ENCODE results near the gene PHF20. TPM values are rescaled to one million over a fixed set of nuclear protein-coding genes. Genes with fewer than 3 reads are reported as not detected.
"Not testable (repeated sequence)": the region's sequence is repeated elsewhere in the genome, so short reads cannot be mapped to it uniquely, and the experiment has no call there.

Gene PHF20
- polyA plus RNA-seq, 3 donors, result 5.9 to 26.5 (median 16.0) TPM

DNA sequence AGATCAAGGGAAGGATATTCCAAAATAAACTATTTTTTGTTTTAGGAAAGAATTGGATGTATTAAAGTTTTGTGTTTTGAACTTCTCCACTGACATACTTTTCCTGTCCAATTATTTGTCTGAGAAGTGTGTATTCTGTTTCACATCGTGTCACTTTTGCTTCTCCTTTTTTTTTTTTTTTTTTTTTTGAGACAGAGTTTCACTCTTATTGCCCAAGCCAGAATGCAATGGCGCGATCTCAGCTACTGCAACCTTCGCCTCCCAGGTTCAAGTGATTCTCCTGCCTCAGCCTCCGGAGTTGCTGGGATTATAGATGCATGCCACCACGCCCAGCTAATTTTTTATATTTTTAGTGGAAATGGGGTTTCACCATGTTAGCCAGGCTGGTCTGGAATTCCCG is 123.7 kb downstream of the PHF20 start:
- 77 to 89% (median 83%) methylated on average over 7 of the region's 7 CpGs for WGBS, 3 donors
- H3K27ac ChIP-seq (ENCODE audit: low read depth, low read length), result not testable (repeated sequence)

DNA sequence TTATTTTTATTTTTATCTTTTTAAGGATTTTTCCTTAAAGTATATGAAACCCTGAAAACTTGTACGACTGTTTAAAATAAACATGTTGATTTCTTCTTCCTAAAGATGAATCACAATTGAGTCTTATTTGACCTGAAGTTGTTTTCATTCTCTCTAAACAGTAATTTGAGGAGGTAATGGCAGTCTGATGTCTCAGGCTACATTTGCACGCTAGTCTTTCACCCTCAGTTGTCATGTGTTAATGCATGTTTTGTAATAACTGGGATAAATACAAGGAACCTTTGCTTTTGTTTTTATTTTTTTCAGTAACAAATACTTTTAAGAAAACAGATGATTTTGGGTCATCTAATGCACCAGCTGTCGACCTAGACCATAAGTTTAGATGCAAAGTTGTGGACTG is 127.2 kb downstream of the PHF20 start:
- H3K27ac ChIP-seq (ENCODE audit: low read depth, low read length), result no peak overlapping the region
- 93 to 98% (median 94%) methylated on average over 3 of the region's 3 CpGs for WGBS, 3 donors

DNA sequence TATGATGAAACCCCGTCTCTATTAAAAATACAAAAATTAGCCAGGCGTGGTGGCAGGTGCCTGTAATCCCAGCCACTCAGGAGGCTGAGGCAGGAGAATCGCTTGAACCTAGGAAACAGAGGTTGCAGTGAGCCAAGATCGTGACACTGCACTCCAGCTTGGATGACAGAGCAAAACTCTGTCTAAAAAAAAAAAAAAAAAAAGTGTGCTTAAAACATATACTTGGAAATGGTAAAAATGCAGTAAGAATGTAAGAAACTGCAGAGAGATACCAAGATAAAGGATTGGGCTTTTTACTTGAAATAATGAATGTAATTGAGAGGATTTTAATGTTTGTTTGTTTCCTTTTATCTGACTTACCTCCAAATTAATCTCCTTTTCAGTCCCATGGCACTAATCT is 129.4 kb downstream of the PHF20 start:
- not testable (repeated sequence) for H3K27ac ChIP-seq (ENCODE audit: low read depth, low read length)
- 90 to 93% (median 92%) methylated on average over 4 of the region's 4 CpGs for WGBS, 3 donors

DNA sequence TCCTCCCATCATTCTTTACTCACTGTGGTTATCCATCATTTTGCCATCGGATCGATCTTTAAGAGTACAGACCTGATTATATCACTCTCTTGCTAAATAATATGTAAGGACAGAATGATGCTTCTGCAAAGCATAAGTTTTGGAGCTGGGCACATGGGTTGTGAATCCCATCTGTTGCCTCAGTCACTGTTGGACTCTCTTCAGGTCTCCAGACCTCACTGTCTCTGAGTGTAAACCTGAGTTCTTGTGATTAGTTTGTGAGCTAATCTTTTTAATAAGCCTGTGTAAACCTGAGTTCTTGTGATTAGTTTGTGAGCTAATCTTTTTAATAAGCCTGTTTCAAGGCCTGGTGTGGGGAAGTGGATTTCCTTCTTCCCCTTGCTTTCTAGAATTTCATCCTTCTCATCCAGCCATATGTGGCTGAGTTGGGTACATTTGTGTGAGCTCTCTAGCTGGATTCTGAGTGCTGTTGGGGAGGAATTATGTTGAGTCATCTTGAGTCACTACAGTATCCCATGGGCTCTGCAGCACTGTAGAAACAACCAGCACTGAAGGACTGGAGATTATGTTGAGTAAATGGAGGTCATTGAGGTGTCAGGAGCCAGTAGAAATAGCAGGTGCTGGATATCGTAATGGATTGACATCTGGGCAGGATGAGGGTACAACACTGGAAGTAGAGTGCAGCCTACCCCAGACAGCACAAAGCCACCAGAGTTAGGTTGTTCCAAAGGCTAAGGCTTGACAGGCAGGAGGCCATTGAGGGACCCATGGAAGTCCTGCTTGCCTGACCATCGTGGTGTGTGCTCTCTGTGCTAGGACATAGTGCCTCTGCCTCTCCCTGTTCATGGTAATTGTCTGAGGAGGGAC is 130.1 kb downstream of the PHF20 start:
- 76 to 93% (median 92%) methylated on average over 4 of the region's 4 CpGs for WGBS, 3 donors

DNA sequence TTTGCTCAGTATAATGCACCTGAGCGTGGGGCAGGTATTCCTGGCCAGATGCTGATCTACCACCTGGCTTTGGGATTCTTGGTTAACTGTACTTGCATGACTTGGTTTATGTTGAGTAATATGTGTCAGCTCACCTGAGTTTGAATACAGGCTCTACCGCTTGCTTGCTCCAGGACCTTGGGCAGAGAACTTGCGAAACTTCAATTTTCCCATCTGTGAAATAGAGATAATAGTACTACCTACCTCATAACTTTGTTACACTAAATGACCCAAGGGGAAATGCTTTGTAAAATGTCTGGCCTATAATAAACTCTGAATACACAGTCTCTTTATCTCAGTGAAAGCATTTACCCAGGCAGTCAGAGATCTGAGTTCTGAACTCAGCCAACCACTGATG is 130.7 kb downstream of the PHF20 start:
- WGBS, 3 donors, result 95 to 98% (median 96%) methylated on average over 3 of the region's 3 CpGs
- H3K27ac ChIP-seq (ENCODE audit: low read depth, low read length), result no peak overlapping the region

More for the DNA sequence above, 130.1 kb downstream of the PHF20 start:
- H3K27ac ChIP-seq (ENCODE audit: low read depth, low read length), result no peak overlapping the region

DNA sequence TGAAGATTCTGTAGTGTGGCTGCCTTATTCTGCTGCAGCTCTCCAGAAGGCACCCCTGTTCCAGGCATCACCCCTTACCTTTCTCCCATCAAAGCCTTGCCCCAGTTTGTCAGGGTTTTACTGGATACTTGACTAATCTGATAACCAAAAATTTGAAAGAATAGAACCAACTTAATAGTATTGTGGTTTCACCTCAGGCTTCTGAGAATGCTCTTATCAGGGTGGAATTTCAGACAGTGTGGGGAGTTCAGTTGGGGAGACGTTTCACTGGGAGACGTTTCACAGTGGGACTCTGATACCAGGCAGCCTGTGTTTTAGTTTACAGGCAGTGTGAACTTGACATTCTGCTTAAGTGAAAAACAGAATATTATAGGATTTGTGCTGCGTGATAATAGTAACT is 132.0 kb downstream of the PHF20 start:
- no peak overlapping the region for H3K27ac ChIP-seq (ENCODE audit: low read depth, low read length)
- 84 to 87% (median 85%) methylated on average over 3 of the region's 3 CpGs for WGBS, 3 donors

DNA sequence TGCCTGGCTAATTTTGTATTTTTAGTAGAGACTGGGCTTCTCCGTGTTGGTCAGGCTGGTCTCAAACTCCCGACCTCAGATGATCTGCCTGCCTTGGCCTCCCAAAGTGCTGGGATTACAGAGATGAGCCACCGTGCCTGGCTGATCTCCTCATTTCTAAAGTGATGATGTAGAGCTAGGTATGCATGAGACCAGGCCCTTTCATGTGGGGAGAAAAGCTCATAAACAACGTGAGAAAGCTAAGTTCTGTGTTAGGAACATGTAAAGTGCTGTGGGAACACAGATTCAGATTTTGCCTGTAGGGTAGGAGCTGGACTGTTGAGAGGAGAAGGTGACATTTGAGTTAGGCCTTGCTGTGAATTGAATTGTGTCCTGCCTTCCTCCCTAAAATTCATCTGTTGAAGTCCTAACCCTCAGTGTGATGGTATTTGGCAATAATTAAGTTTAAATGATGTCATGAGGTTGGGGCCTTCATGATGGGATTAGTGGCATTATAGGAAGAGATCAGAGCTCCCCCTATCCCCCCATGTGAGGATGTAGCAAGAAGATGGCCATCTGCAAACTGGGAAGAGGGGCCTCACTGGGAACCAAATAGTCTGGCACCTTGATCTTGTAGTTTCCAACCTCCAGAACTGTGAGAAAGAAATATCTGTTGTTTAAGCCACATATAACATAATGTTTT is 133.3 kb downstream of the PHF20 start:
- H3K27ac ChIP-seq (ENCODE audit: low read depth, low read length), result no peak overlapping the region
- 95 to 97% (median 97%) methylated on average over 4 of the region's 4 CpGs for WGBS, 3 donors

DNA sequence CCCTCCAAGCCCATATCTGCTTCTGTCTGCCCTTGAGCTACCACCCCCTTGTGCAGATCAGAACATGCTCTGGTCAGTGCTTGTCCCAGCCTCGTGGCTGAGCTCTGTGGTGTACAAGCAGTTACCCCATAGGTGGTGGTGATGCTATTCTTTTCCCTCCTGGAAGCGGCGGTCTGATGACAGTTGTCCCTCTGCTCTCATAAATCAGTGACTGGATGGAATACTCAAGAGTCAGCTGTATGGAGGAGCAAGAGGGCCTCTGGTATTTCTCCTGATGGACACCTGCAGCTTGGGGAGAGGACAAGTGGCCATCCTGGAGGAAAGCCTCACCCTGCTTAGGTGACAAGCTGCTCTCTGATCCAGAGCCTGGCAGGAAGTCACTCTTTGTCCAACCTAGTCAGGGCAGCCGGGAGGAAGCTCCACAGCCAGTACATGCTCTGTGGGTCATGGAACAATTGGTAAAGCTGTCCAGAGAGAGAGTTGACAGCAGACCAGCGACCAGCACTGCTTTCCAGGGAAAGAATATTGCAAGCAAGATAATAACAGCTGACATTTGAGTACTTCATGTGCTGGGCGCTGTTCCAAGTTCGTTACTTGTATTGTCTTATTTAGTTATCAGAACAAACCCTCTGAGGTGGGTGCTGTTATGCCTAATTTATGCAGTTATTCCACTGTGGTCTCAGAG is 135.3 kb downstream of the PHF20 start:
- H3K27ac ChIP-seq (ENCODE audit: low read depth, low read length), result no peak overlapping the region
- 76 to 89% (median 87%) methylated on average over 7 of the region's 7 CpGs for WGBS, 3 donors

DNA sequence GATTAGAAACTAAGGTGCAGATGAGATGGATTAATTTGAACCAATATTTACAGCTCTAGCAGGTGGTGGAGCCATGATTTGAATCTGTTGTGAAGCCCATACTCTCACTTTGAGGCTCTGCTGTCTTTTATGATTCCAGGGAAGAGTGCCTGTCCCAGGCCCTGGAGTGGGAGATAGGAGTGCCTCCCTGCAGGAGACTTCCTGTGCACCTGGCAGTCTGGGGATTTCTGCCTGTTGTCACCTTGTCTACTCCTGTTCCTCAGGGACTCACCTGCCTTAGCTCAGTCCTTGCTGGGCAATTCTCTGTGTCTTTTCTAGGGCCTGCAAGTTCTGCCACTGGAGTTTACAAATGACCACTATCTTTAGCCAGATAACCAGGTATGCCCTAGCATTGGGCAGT is 136.2 kb downstream of the PHF20 start:
- H3K27ac ChIP-seq (ENCODE audit: low read depth, low read length), result no peak overlapping the region

DNA sequence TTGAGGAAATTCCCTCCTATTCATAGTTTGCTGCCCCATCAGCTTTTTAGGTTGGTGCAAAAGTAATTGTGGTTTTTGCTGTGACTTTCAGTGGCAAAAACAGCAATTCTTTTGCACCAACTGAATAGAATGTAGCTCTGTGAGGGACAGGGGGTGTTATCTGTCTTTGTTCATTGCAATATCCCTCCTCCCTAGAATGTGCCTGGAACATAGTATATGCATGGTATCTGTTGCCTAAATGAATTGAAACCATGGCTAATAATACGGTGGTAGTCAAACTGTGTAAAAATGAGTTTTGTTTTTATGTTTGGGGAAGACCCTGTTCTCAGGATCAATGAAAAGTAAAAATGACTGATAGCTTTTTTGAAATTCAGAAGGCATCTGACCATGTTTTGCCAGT is 137.4 kb downstream of the PHF20 start:
- H3K27ac ChIP-seq (ENCODE audit: low read depth, low read length), result no peak overlapping the region
- 76 to 94% (median 93%) methylated on average over 1 of the region's 1 CpG for WGBS, 3 donors

DNA sequence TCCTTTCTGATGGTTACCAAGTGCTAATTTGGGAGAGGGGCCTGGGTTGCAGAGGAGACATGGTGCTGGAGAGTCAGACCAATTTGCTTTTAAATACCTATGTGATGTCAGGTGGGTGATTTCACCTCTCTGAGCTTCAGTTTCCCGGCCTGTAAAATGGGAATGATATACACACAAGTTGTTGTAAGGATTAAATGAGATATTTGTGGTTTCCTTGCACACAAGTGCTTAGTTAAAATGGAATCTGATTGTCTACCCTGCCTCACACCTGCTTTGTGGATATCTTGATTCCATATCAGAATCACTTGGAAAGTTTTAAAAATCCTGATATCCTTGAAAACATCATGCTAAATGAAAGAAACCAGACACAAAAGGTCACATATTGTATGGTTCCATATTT is 138.0 kb downstream of the PHF20 start:
- WGBS, 3 donors, result 100% methylated on average over 1 of the region's 1 CpG
- no peak overlapping the region for H3K27ac ChIP-seq (ENCODE audit: low read depth, low read length)

DNA sequence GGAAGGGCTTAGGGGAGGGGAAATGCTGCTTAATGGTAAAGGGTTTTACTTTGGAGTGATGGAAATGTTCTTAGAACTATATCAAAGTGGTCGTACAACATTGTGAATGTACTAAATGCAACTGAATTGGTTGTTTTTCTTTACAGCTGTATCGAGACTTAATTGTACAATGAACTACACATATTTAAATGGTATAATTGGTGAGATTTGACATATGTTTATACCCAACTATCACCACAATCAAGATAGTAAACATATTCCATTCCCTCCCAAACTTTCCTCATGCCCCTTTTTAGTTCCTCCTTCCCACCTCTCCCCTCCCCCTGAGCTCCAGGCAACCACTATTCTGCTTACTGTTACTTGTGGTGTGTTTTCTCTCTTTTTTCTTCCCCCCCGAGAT is 138.4 kb downstream of the PHF20 start:
- WGBS, 3 donors, result 91 to 96% (median 96%) methylated on average over 3 of the region's 3 CpGs
- H3K27ac ChIP-seq (ENCODE audit: low read depth, low read length), result no peak overlapping the region

DNA sequence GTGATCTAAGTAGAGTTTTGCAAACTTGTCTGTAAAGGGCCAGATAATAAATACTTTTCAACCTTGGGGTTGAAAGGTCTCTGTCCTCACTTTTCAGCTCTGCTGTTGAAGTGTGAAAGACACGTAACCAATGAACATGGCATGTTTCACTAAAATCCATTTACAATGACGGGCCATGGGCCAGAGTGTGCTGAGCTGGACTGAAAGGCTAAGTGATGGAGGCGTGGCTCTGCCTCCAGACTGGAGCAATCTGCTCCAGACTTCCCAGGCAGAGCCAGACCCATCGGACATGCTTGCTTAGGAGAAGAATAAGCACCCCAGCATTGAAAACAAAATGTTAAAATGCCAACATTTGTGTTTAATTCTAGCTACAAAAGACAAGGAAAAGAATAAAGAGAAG is 141.1 kb downstream of the PHF20 start:
- H3K27ac ChIP-seq (ENCODE audit: low read depth, low read length), result no peak overlapping the region
- WGBS, 3 donors, result 88 to 90% (median 89%) methylated on average over 4 of the region's 4 CpGs

DNA sequence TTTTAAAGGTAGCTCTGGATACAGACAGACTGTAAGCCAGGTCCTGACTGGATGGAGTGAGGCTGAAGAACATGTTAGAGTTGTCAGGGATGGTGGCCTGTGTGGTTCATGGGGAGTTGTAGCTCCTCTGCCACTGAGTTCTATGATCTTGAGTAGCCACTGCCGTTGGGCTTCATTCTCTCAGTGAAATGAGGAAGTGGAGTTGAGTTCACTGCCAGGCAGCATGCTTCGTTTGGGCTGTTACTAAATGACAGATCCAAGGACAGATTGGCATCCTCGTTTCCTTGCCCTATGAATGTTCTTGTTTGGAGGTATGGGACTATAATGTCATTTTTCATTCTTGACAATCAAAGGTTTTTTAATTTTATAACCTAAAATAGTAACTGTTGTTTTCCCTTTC is 145.3 kb downstream of the PHF20 start:
- WGBS, 3 donors, result 49 to 59% (median 56%) methylated on average over 3 of the region's 3 CpGs
- H3K27ac ChIP-seq (ENCODE audit: low read depth, low read length), result no peak overlapping the region

DNA sequence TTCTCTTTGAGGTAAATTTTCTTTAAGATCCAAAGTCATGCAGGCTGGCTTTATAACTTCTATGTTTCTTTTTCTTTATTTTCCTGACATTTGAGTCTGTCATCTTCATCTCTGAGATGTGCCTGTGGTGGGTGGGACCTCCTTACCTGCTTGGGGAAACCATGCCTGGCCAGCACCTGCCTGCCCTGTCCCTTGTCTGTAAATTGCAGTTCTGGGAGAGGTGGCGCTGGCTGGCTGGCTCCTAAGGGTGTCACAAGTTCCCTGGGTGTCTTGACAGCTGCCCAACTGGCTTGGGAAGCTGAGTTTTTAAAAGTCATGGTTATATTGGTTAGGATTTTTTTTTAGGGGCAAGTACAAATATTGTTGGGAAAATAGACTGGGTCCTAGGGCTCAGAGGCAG is 146.2 kb downstream of the PHF20 start:
- H3K27ac ChIP-seq (ENCODE audit: low read depth, low read length), result no peak overlapping the region
- 60 to 100% (median 100%) methylated on average over 1 of the region's 1 CpG for WGBS, 3 donors

DNA sequence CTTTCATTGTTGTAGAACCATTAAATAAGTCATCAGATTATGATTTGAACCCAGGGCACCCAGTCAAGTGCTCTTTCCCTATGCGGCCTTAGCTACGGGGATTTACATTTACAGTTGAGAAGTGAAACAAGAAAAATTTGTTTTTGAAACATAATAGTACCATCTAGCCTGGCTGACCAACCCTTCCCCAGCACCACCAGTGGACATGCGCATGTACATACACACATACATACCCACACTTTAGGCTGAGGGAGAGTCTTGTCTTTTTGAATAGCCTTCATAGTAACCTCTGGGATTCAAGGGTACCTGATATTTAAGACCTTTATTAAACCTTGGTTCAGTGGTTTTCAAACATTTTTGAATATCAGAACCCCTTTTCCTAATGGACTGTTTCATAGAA is 148.7 kb downstream of the PHF20 start:
- H3K27ac ChIP-seq (ENCODE audit: low read depth, low read length), result no peak overlapping the region
- 95 to 97% (median 97%) methylated on average over 3 of the region's 3 CpGs for WGBS, 3 donors

DNA sequence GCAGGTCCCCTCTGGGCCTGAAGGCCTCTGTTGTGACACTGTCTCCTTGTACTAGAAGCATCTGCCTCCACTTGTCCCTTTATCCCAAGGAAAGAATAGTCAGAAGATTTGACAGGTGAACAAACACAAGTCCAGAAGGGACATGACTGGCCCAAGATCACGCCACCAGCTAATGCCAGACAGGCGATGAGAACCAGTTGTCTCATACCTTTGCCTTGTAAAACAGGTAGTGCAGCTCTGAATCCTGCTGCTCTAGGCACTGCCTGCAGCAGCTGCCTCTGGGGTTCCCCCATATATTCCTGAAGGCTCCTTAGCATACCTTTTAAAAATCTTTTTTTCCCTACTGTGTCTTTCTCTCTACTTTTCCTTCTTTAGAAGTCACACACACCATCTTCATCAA is 157.5 kb downstream of the PHF20 start:
- 91 to 98% (median 95%) methylated on average over 2 of the region's 2 CpGs for WGBS, 3 donors
- no peak overlapping the region for H3K27ac ChIP-seq (ENCODE audit: low read depth, low read length)

DNA sequence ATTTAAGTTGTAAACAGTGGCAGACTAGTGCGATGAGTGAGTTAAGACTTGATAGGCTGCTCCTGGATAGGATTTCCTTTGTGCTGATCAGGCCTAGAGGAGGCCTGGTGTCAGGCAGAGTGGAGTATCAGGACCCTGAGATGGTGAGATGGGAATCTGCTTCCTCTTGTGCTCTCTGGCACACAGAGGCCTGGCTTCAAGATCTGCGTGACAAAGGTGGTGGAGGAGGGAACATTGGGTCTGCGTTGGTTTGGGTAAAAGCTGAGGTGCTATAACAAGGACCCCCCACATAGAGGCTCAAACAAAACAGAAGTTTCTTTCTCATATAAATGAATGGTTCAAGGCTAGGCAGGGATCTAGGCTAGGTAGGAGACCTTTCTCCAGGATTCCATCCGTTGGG is 162.2 kb downstream of the PHF20 start:
- no peak overlapping the region for H3K27ac ChIP-seq (ENCODE audit: low read depth, low read length)
- WGBS, 3 donors, result 90 to 95% (median 91%) methylated on average over 4 of the region's 4 CpGs

DNA sequence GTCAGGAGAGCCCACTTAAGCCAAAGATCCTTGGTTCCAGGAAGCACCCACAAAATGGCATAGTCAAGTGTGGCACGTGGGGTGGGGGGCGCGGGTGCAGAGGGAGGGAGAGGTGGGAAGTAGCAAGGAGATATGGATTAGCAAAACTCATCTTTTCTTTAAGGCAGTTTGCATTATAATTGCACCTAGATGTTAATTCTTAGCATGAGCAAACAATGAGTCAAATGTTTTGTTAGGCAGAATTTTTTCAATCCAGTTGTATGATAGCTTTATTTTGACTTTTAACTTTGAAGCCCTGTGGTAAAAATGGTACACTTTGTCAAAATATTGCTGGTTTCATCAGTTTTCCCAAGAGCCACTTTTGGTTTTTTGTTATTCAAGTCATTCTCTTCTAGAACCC is 167.4 kb downstream of the PHF20 start:
- no peak overlapping the region for H3K27ac ChIP-seq (ENCODE audit: low read depth, low read length)
- 95 to 97% (median 96%) methylated on average over 3 of the region's 3 CpGs for WGBS, 3 donors
